Activated CD8-positive, alpha-beta memory T cell treated with anti-CD3 and anti-CD28 coated beads, Interleukin-2, amount 50 U/mL, for 48 hours (primary cell): ENCODE results near the gene MS4A2.
"Not testable (repeated sequence)": the region's sequence is repeated elsewhere in the genome, so short reads cannot be mapped to it uniquely, and the experiment has no call there.

ENCODE experiments used
- DNase-seq: peaks from one replicate; pipeline ENCODE4 v3.0.0-alpha.2; 2020

MS4A2 gene

GRCh38 chr11:60088364-60088763 is at the start of gene MS4A2:
Gene MS4A2, plus strand, starts transcription at chr11:60088664. Its CDS starts 102 bp downstream, at chr11:60088766.
- no peak for DNase-seq

GRCh38 chr11:60040109-60040508 is 48.4 kb upstream of the MS4A2 start, which contains the start of gene OOSP2:
Gene OOSP2, plus strand, starts transcription at chr11:60040409. Its CDS starts 51 bp downstream, at chr11:60040460.
- no peak for DNase-seq

- DNase-seq: not testable (repeated sequence)
Observed at GRCh38 chr11:60050422-60050821, 38.0 kb upstream of the MS4A2 start.

- DNase-seq: not testable (repeated sequence)
Observed at GRCh38 chr11:60050839-60051238, 37.6 kb upstream of the MS4A2 start.

- DNase-seq: no peak
Observed at GRCh38 chr11:60056349-60056969, 32.0 kb upstream of the MS4A2 start, which contains the start of gene MS4A3. Gene MS4A3, plus strand, starts transcription at chr11:60056665. Its CDS starts 4,496 bp downstream, at chr11:60061161.

- DNase-seq: no peak
Observed at GRCh38 chr11:60059052-60059451, 29.4 kb upstream of the MS4A2 start.

GRCh38 chr11:60059521-60060240 is 28.8 kb upstream of the MS4A2 start:
- DNase-seq: no peak

GRCh38 chr11:60064111-60064510 is 24.4 kb upstream of the MS4A2 start:
- DNase-seq: no peak

- DNase-seq: no peak
Observed at GRCh38 chr11:60065801-60066200, 22.7 kb upstream of the MS4A2 start.

GRCh38 chr11:60069450-60069849 is 19.0 kb upstream of the MS4A2 start:
- DNase-seq: no peak

- DNase-seq: not testable (repeated sequence)
Observed at GRCh38 chr11:60071644-60072043, 16.8 kb upstream of the MS4A2 start.

GRCh38 chr11:60077216-60077817 is 11.1 kb upstream of the MS4A2 start:
- DNase-seq: no peak

- DNase-seq: no peak
Observed at GRCh38 chr11:60077981-60078380, 10.5 kb upstream of the MS4A2 start.

GRCh38 chr11:60078745-60079144 is 9.7 kb upstream of the MS4A2 start:
- no peak for DNase-seq

- DNase-seq: no peak
Observed at GRCh38 chr11:60080535-60080934, 7.9 kb upstream of the MS4A2 start.

GRCh38 chr11:60084631-60085273 is 3.7 kb upstream of the MS4A2 start:
- DNase-seq: no peak

- no peak for DNase-seq
Observed at GRCh38 chr11:60085909-60086308, 2.6 kb upstream of the MS4A2 start.

- DNase-seq: no peak
Observed at GRCh38 chr11:60087239-60087638, 1.2 kb upstream of the MS4A2 start.

- no peak for DNase-seq
Observed at GRCh38 chr11:60095477-60096120, 7.1 kb downstream of the MS4A2 start.

- DNase-seq: no peak
Observed at GRCh38 chr11:60097189-60097588, 8.7 kb downstream of the MS4A2 start.

GRCh38 chr11:60098508-60098907 is 10.0 kb downstream of the MS4A2 start:
- no peak for DNase-seq

GRCh38 chr11:60100516-60100915 is 12.1 kb downstream of the MS4A2 start:
- DNase-seq: no peak

- not testable (repeated sequence) for DNase-seq
Observed at GRCh38 chr11:60101368-60101767, 12.9 kb downstream of the MS4A2 start.
